GM12872 (cell line): ENCODE data around the gene ANKRD13A.

Source experiments
- CTCF ChIP-seq: IDR thresholded peaks from 3 replicates; pipeline ENCODE4 v1.5.1; 2011; ENCODE audit warnings: low read depth, mild to moderate bottlenecking, low read length, moderate library complexity; ENCODE audit not compliant: insufficient read depth

ANKRD13A gene

DNA sequence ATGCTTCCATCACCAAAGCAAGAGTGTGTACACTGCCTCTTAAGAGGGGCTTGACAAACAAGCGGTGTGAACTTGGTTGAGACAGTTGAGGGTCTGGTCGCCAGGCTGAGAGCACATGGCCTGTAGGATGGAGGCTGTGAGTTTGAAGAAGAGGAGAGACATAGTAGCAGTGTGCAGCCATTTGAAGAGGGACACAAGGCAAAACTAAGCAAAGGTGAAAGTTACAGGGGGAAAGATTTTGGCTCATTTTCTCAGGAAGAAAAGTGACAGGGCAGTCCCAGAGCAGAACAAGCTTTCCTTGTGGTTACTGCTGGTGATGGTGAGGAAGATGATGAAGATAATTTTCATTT lies 60.4 kb downstream of the ANKRD13A start:
- TF ChIP-seq CTCF, result no peak

- TF ChIP-seq CTCF, result no peak
These were observed 63.0 kb downstream of the ANKRD13A start for GRCh38 chr12:110062241-110062640.

DNA sequence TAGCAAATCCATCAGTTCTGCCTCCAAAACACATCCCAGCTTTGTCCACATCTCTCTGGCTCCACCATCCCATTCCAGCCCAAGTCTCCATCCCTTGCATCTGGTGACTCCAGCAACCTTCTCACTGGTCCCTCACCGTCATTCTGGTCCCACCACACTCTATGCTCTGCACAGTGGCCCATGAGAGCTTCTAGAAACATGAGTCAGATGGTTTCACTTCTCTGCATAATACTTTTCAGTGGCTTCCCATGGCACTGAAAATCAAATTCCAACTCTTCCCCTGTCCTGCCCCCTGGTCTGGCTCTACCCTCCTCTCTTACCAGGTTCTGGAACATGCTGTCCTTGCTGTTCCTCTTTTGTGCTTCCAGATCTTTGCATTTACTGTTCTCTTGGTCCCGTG lies 66.3 kb downstream of the ANKRD13A start:
- no peak for TF ChIP-seq CTCF

GRCh38 chr12:110067531-110067930 lies 68.3 kb downstream of the ANKRD13A start:
- TF ChIP-seq CTCF, result no peak

- TF ChIP-seq CTCF, result no peak
These were observed 69.4 kb downstream of the ANKRD13A start for GRCh38 chr12:110068654-110069053.

DNA sequence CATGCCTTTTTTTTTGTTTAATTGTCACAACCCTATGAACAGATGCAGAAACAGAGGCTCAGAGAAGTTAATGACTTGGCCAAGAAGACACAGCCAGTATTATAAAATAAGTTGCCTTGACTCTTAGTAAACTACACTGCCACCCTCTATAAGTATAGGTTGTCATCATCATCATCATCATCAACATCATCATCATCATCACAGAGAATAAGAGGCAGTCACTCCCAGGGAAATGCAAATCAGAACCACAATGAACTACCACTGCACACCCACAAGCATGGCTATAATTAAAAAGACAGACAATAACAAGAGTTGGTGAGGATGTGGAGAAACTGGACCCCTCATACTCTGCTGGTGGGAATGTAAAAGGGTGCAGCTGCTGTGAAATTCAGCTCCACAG lies 72.3 kb downstream of the ANKRD13A start:
- TF ChIP-seq CTCF, result no peak

DNA sequence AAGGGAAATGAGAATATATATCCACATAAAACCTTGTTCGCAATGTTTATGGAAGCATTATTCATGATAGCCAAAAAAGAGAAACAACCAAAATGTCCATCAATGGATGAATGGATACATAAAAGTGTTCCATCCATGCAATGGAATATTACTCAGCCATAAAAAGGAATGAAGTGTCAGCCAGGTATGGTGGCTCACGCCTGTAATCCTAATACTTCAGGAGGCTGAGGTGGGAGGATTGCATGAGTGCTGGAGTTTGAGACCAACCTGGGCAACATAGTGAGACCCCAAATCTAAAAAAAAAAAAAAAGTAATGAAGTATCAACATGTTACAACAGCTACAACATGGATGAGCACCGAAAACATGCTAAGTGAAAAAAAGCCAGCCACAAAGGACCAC lies 72.7 kb downstream of the ANKRD13A start:
- TF ChIP-seq CTCF, result no peak
